Astrocyte of the spinal cord (primary cell): Measurements from ENCODE around the gene SLC1A7.

Experiments used
- DNase-seq: peaks from one replicate; pipeline ENCODE4 v3.0.0; 2011; ENCODE audit warnings: low read depth, low spot score
- H3K4me3 ChIP-seq: 2 replicates; pipeline ENCODE4 v1.5.1; 2011; ENCODE audit warnings: low read depth, mild to moderate bottlenecking, low read length, moderate library complexity
- CTCF ChIP-seq: IDR thresholded peaks from 2 replicates; pipeline ENCODE4 v1.5.1; 2012; ENCODE audit warnings: low read depth, mild to moderate bottlenecking, low read length, inconsistent platforms
- in situ Hi-C: cut with HindIII; loops from 2 replicates; pipeline ENCODE4 v1.10.0; 2017; ENCODE audit warnings: low sequenced_read_pairs

Gene SLC1A7

GRCh38 chr1:53038566-53038965 lies 103.9 kb downstream of the SLC1A7 start:
- no peak for TF ChIP-seq CTCF
- in situ Hi-C loops: no loop called here
- no peak for DNase-seq
- no peak overlapping the region for H3K4me3 ChIP-seq
